HG03565 (cell line): ENCODE data around the gene CFAP65.

Experiments used
- ATAC-seq: cut with Tn5 transposase; IDR thresholded peaks from one replicate; pipeline ENCODE4 v1.9.1; 2021; ENCODE audit warnings: mild to moderate bottlenecking, moderate library complexity; ENCODE audit not compliant: unreplicated experiment

Gene CFAP65

GRCh38 chr2:219041252-219041651 is at the start of gene CFAP65:
TSS of gene CFAP65 (minus strand) at chr2:219041516. CDS start at chr2:219039048, 2,468 bp downstream.
- ATAC-seq, result no peak

GRCh38 chr2:219090436-219091299 is 49.4 kb upstream of the CFAP65 start:
- ATAC-seq, result no peak

- ATAC-seq, result no peak
These were observed 48.0 kb upstream of the CFAP65 start for GRCh38 chr2:219089330-219089729.

- ATAC-seq, result no peak
These were observed 46.5 kb upstream of the CFAP65 start for GRCh38 chr2:219087848-219088247.

GRCh38 chr2:219087361-219087760 is 46.0 kb upstream of the CFAP65 start:
- no peak for ATAC-seq

GRCh38 chr2:219086196-219086595 is 44.9 kb upstream of the CFAP65 start:
- no peak for ATAC-seq

- ATAC-seq, result no peak
These were observed 43.5 kb upstream of the CFAP65 start for GRCh38 chr2:219084791-219085190.

GRCh38 chr2:219082332-219082958 is 41.1 kb upstream of the CFAP65 start:
- ATAC-seq, result no peak

- no peak for ATAC-seq
These were observed 40.5 kb upstream of the CFAP65 start for GRCh38 chr2:219081701-219082331.

GRCh38 chr2:219081096-219081495 is 39.8 kb upstream of the CFAP65 start:
- no peak for ATAC-seq

- ATAC-seq, result no peak
These were observed 38.1 kb upstream of the CFAP65 start for GRCh38 chr2:219079417-219079816.

- ATAC-seq, result no peak
These were observed 37.6 kb upstream of the CFAP65 start for GRCh38 chr2:219078951-219079350.

GRCh38 chr2:219078126-219078525 is 36.8 kb upstream of the CFAP65 start:
- no peak for ATAC-seq

GRCh38 chr2:219076253-219076652 is 34.9 kb upstream of the CFAP65 start:
- no peak for ATAC-seq

GRCh38 chr2:219073413-219074129 is 32.3 kb upstream of the CFAP65 start:
- no peak for ATAC-seq

- no peak for ATAC-seq
These were observed 31.5 kb upstream of the CFAP65 start for GRCh38 chr2:219072741-219073250.

GRCh38 chr2:219071131-219071816 is 30.0 kb upstream of the CFAP65 start:
- no peak for ATAC-seq

- no peak for ATAC-seq
These were observed 24.2 kb upstream of the CFAP65 start for GRCh38 chr2:219065484-219065883.

GRCh38 chr2:219062081-219062480 is 20.8 kb upstream of the CFAP65 start:
- no peak for ATAC-seq
